SK-N-SH (cell line): Measurements from ENCODE around the gene ABHD16B. TPM values are rescaled to one million over a fixed set of nuclear protein-coding genes. Genes with fewer than 3 reads are reported as not detected.

Experiments used
- CTCF ChIA-PET: fragments of 300-600, 350-600 bp; formaldehyde crosslinking; extraction: SDS; loops from one replicate; lab custom pipeline; 2021; lab: Yijun Ruan, JAX
- POLR2A ChIA-PET: fragments of 350-600 bp; sonication (Branson Sonifier 250); formaldehyde crosslinking; extraction: SDS; loops from one replicate; lab custom pipeline; 2020; ENCODE audit warnings: antibody characterized with exemption, inconsistent platforms; lab: Yijun Ruan, JAX
- DNase-seq: peaks from one replicate; pipeline ENCODE4 v3.0.0; 2012
- H2AFZ ChIP-seq: fragments of 200-600 bp; sonication (generic); 2 replicates; pipeline ENCODE4 v1.8.1; 2016; ENCODE audit warnings: antibody characterized with exemption, mild to moderate bottlenecking, low read depth
- H3F3A ChIP-seq: fragments of 200-600 bp; sonication (generic); replicated peaks from 2 replicates; pipeline ENCODE3; 2016; ENCODE audit warnings: antibody characterized with exemption, mild to moderate bottlenecking; ENCODE audit not compliant: insufficient read depth
- H3K27ac ChIP-seq, 2 experiments: fragments of 200-500 bp in 1 of 2; fragments of 200-600 bp in 1 of 2; sonication (Bioruptor generic) in 1 of 2; sonication (generic), shearing (Covaris generic) in 1 of 2; 2 replicates each; pipeline versions ENCODE4 v1.5.1 to v1.6.1; 2014 to 2016; ENCODE audit warnings: low read depth in 2 of 2, inconsistent platforms in 1 of 2, low read length in 1 of 2, mild to moderate bottlenecking in 1 of 2, mixed read lengths in 1 of 2
- H3K27me3 ChIP-seq: fragments of 200-600 bp; sonication (generic), shearing (Covaris generic); 2 replicates; pipeline ENCODE4 v1.6.1; 2016; ENCODE audit warnings: mixed run types; ENCODE audit not compliant: insufficient read depth
- H3K36me3 ChIP-seq, 2 experiments: fragments of 200-500 bp in 1 of 2; fragments of 200-600 bp in 1 of 2; sonication (Bioruptor generic) in 1 of 2; sonication (generic) in 1 of 2; replicated peaks in 1 of 2; 2 replicates each; pipeline versions ENCODE3 to v1.5.1; 2014 to 2016; ENCODE audit warnings: low read length in 1 of 2, mild to moderate bottlenecking in 1 of 2; ENCODE audit not compliant: insufficient read depth in 2 of 2, control insufficient read depth in 1 of 2
- H3K4me1 ChIP-seq, 2 experiments: fragments of 200-500 bp in 1 of 2; fragments of 200-600 bp in 1 of 2; sonication (Bioruptor generic) in 1 of 2; sonication (generic), shearing (Covaris generic) in 1 of 2; 2 replicates each; pipeline versions ENCODE4 v1.5.1 to v1.6.1; 2014 to 2016; ENCODE audit warnings: low read depth in 1 of 2, low read length in 1 of 2, mixed run types in 1 of 2; ENCODE audit not compliant: insufficient read depth in 2 of 2, control insufficient read depth in 1 of 2
- H3K4me2 ChIP-seq: fragments of 200-600 bp; sonication (generic), shearing (Covaris generic); 2 replicates; pipeline ENCODE4 v1.6.1; 2017; ENCODE audit warnings: mixed run types
- H3K4me3 ChIP-seq, 2 experiments: fragments of 200-500 bp in 1 of 2; fragments of 200-600 bp in 1 of 2; sonication (Bioruptor generic) in 1 of 2; sonication (generic), shearing (Covaris generic) in 1 of 2; 2 replicates each; pipeline versions ENCODE4 v1.5.1 to v1.8.1; 2014 to 2016; ENCODE audit warnings: low read depth in 2 of 2, inconsistent platforms in 1 of 2, low read length in 1 of 2, mild to moderate bottlenecking in 1 of 2, mixed read lengths in 1 of 2, moderate library complexity in 1 of 2
- H3K79me2 ChIP-seq: fragments of 200-600 bp; sonication (generic); 2 replicates; pipeline ENCODE4 v1.8.1; 2017; ENCODE audit warnings: mild to moderate bottlenecking; ENCODE audit not compliant: insufficient read depth
- H3K9ac ChIP-seq: fragments of 200-600 bp; sonication (generic); 2 replicates; pipeline ENCODE4 v1.6.1; 2017; ENCODE audit warnings: mixed run types
- H3K9me2 ChIP-seq: fragments of 200-600 bp; sonication (generic); 2 replicates; pipeline ENCODE4 v1.6.1; 2017; ENCODE audit warnings: mixed run types
- H3K9me3 ChIP-seq: fragments of 200-600 bp; sonication (generic); 2 replicates; pipeline ENCODE4 v1.6.1; 2017; ENCODE audit warnings: mixed run types, mild to moderate bottlenecking, moderate library complexity
- H4K20me1 ChIP-seq: fragments of 200-600 bp; sonication (generic); 2 replicates; pipeline ENCODE4 v1.6.1; 2017; ENCODE audit warnings: mild to moderate bottlenecking, mixed run types; ENCODE audit not compliant: insufficient read depth
- CHD2 ChIP-seq: fragments of 150-350 bp; IDR thresholded peaks from 2 replicates; pipeline ENCODE4 v1.6.1; 2018; ENCODE audit warnings: low read length; ENCODE audit not compliant: partially characterized antibody
- CTCF ChIP-seq: fragments of 200-600 bp; sonication (generic); IDR thresholded peaks from 2 replicates; pipeline ENCODE4 v1.6.1; 2017; ENCODE audit warnings: antibody characterized with exemption, mild to moderate bottlenecking, moderate library complexity
- EP300 ChIP-seq, 2 experiments: IDR thresholded peaks; 2 replicates each; pipeline versions ENCODE4 v1.4.0 to v1.6.1; 2012; ENCODE audit warnings: borderline replicate concordance in 1 of 2, low read depth in 1 of 2, low read length in 1 of 2
- FOSL2 ChIP-seq: IDR thresholded peaks from 2 replicates; pipeline ENCODE4 v1.4.0; 2012; ENCODE audit warnings: low read depth, mild to moderate bottlenecking, moderate library complexity, borderline replicate concordance
- GABPA ChIP-seq: IDR thresholded peaks from 2 replicates; pipeline ENCODE4 v1.4.0; 2012; ENCODE audit warnings: low read depth, mild to moderate bottlenecking
- GATA2 ChIP-seq: sonication (generic); formaldehyde crosslinking; IDR thresholded peaks from 2 replicates; pipeline ENCODE4 v1.5.0; 2020; ENCODE audit warnings: mild to moderate bottlenecking, missing genetic modification reagents
- MEF2A ChIP-seq: IDR thresholded peaks from 2 replicates; pipeline ENCODE4 v1.4.0; 2012; ENCODE audit warnings: low read depth, borderline replicate concordance
- MXI1 ChIP-seq: IDR thresholded peaks from 2 replicates; pipeline ENCODE4 v1.6.1; 2012; ENCODE audit warnings: mild to moderate bottlenecking, low read depth, low read length, improper control_type of control experiment
- NFIC ChIP-seq: IDR thresholded peaks from 2 replicates; pipeline ENCODE4 v1.4.0; 2012; ENCODE audit warnings: borderline replicate concordance
- NRF1 ChIP-seq: IDR thresholded peaks from 2 replicates; pipeline ENCODE4 v1.6.1; 2012; ENCODE audit warnings: low read depth, mild to moderate bottlenecking, low read length
- RAD21 ChIP-seq: IDR thresholded peaks from 2 replicates; pipeline ENCODE4 v1.6.1; 2012; ENCODE audit warnings: mild to moderate bottlenecking, low read length
- RCOR1 ChIP-seq: fragments of 150-350 bp; IDR thresholded peaks from 2 replicates; pipeline ENCODE4 v1.6.1; 2017; ENCODE audit warnings: antibody characterized with exemption, low read length
- SIN3A ChIP-seq: IDR thresholded peaks from 2 replicates; pipeline ENCODE4 v1.6.1; 2012; ENCODE audit warnings: low read depth, mild to moderate bottlenecking, low read length, moderate library complexity, borderline replicate concordance
- TAF1 ChIP-seq: IDR thresholded peaks from 2 replicates; pipeline ENCODE4 v1.6.1; 2012; ENCODE audit warnings: low read depth, mild to moderate bottlenecking, low read length, moderate library complexity, borderline replicate concordance
- USF2 ChIP-seq: fragments of 150-350 bp; IDR thresholded peaks from 2 replicates; pipeline ENCODE4 v1.6.1; 2017; ENCODE audit warnings: antibody characterized with exemption, low read length, low read depth, borderline replicate concordance
- YY1 ChIP-seq: IDR thresholded peaks from 2 replicates; pipeline ENCODE4 v1.4.0; 2012; ENCODE audit warnings: low read depth, mild to moderate bottlenecking
- WGBS: methylation state at CpG from one replicate; pipeline ENCODE4 v1.1.6; 2017; ENCODE audit warnings: low lambda C conversion rate; 5-methylcytosine and 5-hydroxymethylcytosine counted together
- polyA plus RNA-seq, 3 experiments: library from polyadenylated mRNA; depleted of rRNA; stranded (reverse); fragments of >200 nt; gene quantifications; 2 replicates each; pipeline ENCODE4 v1.2.3, GENCODE V29; 2012
- TF ChIP-seq, protein P1 (sequence below): IDR thresholded peaks from 2 replicates; pipeline ENCODE4 v1.6.1; 2012; ENCODE audit warnings: mild to moderate bottlenecking, low read depth, low read length, moderate library complexity
- TF ChIP-seq, protein P2 (sequence below): IDR thresholded peaks from 2 replicates; pipeline ENCODE4 v1.4.0; 2012; ENCODE audit warnings: low read depth
- TF ChIP-seq, protein P3 (sequence below): IDR thresholded peaks from 2 replicates; pipeline ENCODE4 v1.4.0; 2012; ENCODE audit warnings: low read depth, borderline replicate concordance
- TF ChIP-seq, protein P4 (sequence below): IDR thresholded peaks from 2 replicates; pipeline ENCODE4; 2012

Gene ABHD16B
- polyA plus RNA-seq, 1 of the 3 experiments (the other 2 are of a cell fraction): not detected

GRCh38 chr20:63856098-63856511 lies 5.2 kb upstream of the ABHD16B start:
- H3K9me2 ChIP-seq: no peaks in the 10 kb centered on the region
- no peak overlapping the region for H2AFZ ChIP-seq
- no peak overlapping the region for H3K4me3 ChIP-seq
- H3K9me3 ChIP-seq: no peaks in the 10 kb centered on the region
- no peak for TF ChIP-seq FOSL2
- TF ChIP-seq RCOR1: no peak
- no peak for TF ChIP-seq SIN3A
- TF ChIP-seq TAF1: no peak
- TF ChIP-seq, protein P1, sequence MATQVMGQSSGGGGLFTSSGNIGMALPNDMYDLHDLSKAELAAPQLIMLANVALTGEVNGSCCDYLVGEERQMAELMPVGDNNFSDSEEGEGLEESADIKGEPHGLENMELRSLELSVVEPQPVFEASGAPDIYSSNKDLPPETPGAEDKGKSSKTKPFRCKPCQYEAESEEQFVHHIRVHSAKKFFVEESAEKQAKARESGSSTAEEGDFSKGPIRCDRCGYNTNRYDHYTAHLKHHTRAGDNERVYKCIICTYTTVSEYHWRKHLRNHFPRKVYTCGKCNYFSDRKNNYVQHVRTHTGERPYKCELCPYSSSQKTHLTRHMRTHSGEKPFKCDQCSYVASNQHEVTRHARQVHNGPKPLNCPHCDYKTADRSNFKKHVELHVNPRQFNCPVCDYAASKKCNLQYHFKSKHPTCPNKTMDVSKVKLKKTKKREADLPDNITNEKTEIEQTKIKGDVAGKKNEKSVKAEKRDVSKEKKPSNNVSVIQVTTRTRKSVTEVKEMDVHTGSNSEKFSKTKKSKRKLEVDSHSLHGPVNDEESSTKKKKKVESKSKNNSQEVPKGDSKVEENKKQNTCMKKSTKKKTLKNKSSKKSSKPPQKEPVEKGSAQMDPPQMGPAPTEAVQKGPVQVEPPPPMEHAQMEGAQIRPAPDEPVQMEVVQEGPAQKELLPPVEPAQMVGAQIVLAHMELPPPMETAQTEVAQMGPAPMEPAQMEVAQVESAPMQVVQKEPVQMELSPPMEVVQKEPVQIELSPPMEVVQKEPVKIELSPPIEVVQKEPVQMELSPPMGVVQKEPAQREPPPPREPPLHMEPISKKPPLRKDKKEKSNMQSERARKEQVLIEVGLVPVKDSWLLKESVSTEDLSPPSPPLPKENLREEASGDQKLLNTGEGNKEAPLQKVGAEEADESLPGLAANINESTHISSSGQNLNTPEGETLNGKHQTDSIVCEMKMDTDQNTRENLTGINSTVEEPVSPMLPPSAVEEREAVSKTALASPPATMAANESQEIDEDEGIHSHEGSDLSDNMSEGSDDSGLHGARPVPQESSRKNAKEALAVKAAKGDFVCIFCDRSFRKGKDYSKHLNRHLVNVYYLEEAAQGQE: no peak
- no peak for TF ChIP-seq MXI1
- TF ChIP-seq, protein P2, sequence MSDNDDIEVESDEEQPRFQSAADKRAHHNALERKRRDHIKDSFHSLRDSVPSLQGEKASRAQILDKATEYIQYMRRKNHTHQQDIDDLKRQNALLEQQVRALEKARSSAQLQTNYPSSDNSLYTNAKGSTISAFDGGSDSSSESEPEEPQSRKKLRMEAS: no peak
- TF ChIP-seq RAD21: no peak
- no peak for TF ChIP-seq CTCF
- TF ChIP-seq MEF2A: no peak
- TF ChIP-seq, protein P3, sequence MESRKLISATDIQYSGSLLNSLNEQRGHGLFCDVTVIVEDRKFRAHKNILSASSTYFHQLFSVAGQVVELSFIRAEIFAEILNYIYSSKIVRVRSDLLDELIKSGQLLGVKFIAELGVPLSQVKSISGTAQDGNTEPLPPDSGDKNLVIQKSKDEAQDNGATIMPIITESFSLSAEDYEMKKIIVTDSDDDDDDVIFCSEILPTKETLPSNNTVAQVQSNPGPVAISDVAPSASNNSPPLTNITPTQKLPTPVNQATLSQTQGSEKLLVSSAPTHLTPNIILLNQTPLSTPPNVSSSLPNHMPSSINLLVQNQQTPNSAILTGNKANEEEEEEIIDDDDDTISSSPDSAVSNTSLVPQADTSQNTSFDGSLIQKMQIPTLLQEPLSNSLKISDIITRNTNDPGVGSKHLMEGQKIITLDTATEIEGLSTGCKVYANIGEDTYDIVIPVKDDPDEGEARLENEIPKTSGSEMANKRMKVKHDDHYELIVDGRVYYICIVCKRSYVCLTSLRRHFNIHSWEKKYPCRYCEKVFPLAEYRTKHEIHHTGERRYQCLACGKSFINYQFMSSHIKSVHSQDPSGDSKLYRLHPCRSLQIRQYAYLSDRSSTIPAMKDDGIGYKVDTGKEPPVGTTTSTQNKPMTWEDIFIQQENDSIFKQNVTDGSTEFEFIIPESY: no peak
- TF ChIP-seq NFIC: no peak
- no peak for TF ChIP-seq YY1
- TF ChIP-seq CHD2: no peak
- no peak for TF ChIP-seq USF2
- TF ChIP-seq GATA2 (CRISPR knock-in tag): no peak
- no peak for TF ChIP-seq NRF1
- no peak for TF ChIP-seq GABPA
- no peak for TF ChIP-seq EP300 (IDR thresholded peaks at IDR 0.05; ENCODE audit: borderline replicate concordance in 1 of 2, low read depth in 1 of 2, low read length in 1 of 2)
- TF ChIP-seq, protein P4, sequence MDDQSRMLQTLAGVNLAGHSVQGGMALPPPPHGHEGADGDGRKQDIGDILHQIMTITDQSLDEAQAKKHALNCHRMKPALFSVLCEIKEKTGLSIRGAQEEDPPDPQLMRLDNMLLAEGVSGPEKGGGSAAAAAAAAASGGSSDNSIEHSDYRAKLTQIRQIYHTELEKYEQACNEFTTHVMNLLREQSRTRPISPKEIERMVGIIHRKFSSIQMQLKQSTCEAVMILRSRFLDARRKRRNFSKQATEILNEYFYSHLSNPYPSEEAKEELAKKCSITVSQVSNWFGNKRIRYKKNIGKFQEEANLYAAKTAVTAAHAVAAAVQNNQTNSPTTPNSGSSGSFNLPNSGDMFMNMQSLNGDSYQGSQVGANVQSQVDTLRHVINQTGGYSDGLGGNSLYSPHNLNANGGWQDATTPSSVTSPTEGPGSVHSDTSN: no peak
- TF ChIP-seq, all 33 proteins: peak for 0
- Histone ChIP-seq H3K27me3 (no peaks in the 10 kb centered on the region), H3K4me1 (peaks cover 0 to 52% of the 10 kb centered on the region in 2 experiments; a peak in 1 of 4 replicates), H3K27ac (no peak overlapping the region; a peak in 1 of 4 replicates), H4K20me1 (no peaks in the 10 kb centered on the region), H3K4me2 (no peak overlapping the region), H3K9ac (no peak overlapping the region), H3K36me3 (peaks cover 0 to 3% of the 10 kb centered on the region in 2 experiments), H3K79me2 (no peaks in the 10 kb centered on the region), H3F3A (no peaks in the 10 kb centered on the region)
- 86% methylated on average over 16 of the region's 22 CpGs for WGBS
- no peak for DNase-seq
- ChIA-PET POLR2A (interaction anchor here (2.6 kb wide), 1 partner anchor 9 kb away, joined by 12 read pairs; the partner anchor contains the start of gene TPD52L2), CTCF (interaction anchor here (0.8 to 3.0 kb wide), 3 partner anchors 8 to 81 kb away, joined by 3 to 17 read pairs (median 16); no protein-coding TSS in a partner anchor)
